ENCODE data around the gene CBX2. TPM values are rescaled to one million over a fixed set of nuclear protein-coding genes. Genes with fewer than 3 reads are reported as not detected.
A peak's percentile ranks its signal among the peaks of the same experiment; 100 is the strongest.

Gene CBX2
- polyA plus RNA-seq, 1 of the 3 experiments (the other 2 are of a cell fraction) = 22.4 TPM

- Histone ChIP-seq H3K9me3 (no peaks in the 10 kb centered on the region), H3K27ac (ENCODE audit: low read depth in 2 of 2, low read length in 1 of 2) (peak overlapping the region in 1 of 2 experiments; percentile 90; a peak in 2 of 4 replicates), H3K4me2 (peak overlapping the region; percentile 100; the same call in 1 of the 2 replicates), H2AFZ (ENCODE audit: low read depth) (peak overlapping the region; percentile 72; the same call in 1 of the 2 replicates), H3K79me2 (ENCODE audit: insufficient read depth) (no peaks in the 10 kb centered on the region), H3K9ac (no peak overlapping the region), H3K9me2 (no peaks in the 10 kb centered on the region), H3K4me1 (ENCODE audit: control insufficient read depth in 1 of 2, insufficient read depth in 2 of 2, low read depth in 1 of 2, low read length in 1 of 2) (peaks cover 15 to 41% of the 10 kb centered on the region in 2 experiments), H3K27me3 (ENCODE audit: insufficient read depth) (peaks cover 23% of the 10 kb centered on the region), H3K4me3 (ENCODE audit: low read depth in 2 of 2, low read length in 1 of 2) (peak overlapping the region in 1 of 2 experiments; percentile 47; a peak in 2 of 4 replicates), H3F3A (replicated peaks; ENCODE audit: insufficient read depth) (peaks cover 19% of the 10 kb centered on the region), H4K20me1 (ENCODE audit: insufficient read depth) (no peaks in the 10 kb centered on the region), H3K36me3 (replicated peaks in 1 of 2; ENCODE audit: control insufficient read depth in 1 of 2, insufficient read depth in 2 of 2, low read length in 1 of 2) (no peaks in the 10 kb centered on the region)
- ChIA-PET POLR2A (interaction anchor here (0.9 to 6.3 kb wide), 8 partner anchors 16 to 77 kb away, joined by 3 to 93 read pairs (median 4); partner anchors contain the start of genes CBX4 and CBX8), CTCF (interaction anchor here (0.8 to 14.7 kb wide), 19 partner anchors 7 to 220 kb away, joined by 3 to 274 read pairs (median 7); partner anchors contain the start of genes CBX2, CBX4 and CBX8)
- DNase-seq = peak; percentile 48
- TF ChIP-seq TEAD4 (IDR thresholded peaks at IDR 0.05; ENCODE audit: borderline replicate concordance, insufficient read depth) (no peak), MEF2A (IDR thresholded peaks at IDR 0.05; ENCODE audit: borderline replicate concordance, low read depth) (no peak), RXRA (IDR thresholded peaks at IDR 0.05; ENCODE audit: borderline replicate concordance, low read depth) (no peak), NFIC (IDR thresholded peaks at IDR 0.05; ENCODE audit: borderline replicate concordance) (no peak), SMC3 (IDR thresholded peaks at IDR 0.05; ENCODE audit: low read depth, low read length) (no peak), TAF1 (IDR thresholded peaks at IDR 0.05; ENCODE audit: borderline replicate concordance, low read depth, low read length) (no peak), USF1 (IDR thresholded peaks at IDR 0.05; ENCODE audit: borderline replicate concordance, low read depth) (no peak)
- WGBS (ENCODE audit: low lambda C conversion rate) = 78% methylated on average over 64 of the region's 72 CpGs
Observed at GRCh38 chr17:79812353-79813258, 34.7 kb downstream of the CBX2 start.

GRCh38 chr17:79813297-79814126, 35.6 kb downstream of the CBX2 start:
- Histone ChIP-seq H3K27me3 (ENCODE audit: insufficient read depth) (peaks cover 14% of the 10 kb centered on the region), H3K4me3 (ENCODE audit: low read depth in 2 of 2, low read length in 1 of 2) (peak overlapping the region in 1 of 2 experiments; percentile 47; a peak in 2 of 4 replicates), H3K36me3 (replicated peaks in 1 of 2; ENCODE audit: control insufficient read depth in 1 of 2, insufficient read depth in 2 of 2, low read length in 1 of 2) (no peaks in the 10 kb centered on the region), H3K79me2 (ENCODE audit: insufficient read depth) (no peaks in the 10 kb centered on the region), H3K27ac (ENCODE audit: low read depth in 2 of 2, low read length in 1 of 2) (peak overlapping the region in 1 of 2 experiments; percentile 90; a peak in 2 of 4 replicates), H3F3A (replicated peaks; ENCODE audit: insufficient read depth) (peaks cover 19% of the 10 kb centered on the region), H3K9ac (peak overlapping the region; percentile 34; the same call in 1 of the 2 replicates), H3K9me3 (no peaks in the 10 kb centered on the region), H3K4me1 (ENCODE audit: control insufficient read depth in 1 of 2, insufficient read depth in 2 of 2, low read depth in 1 of 2, low read length in 1 of 2) (peaks cover 15 to 41% of the 10 kb centered on the region in 2 experiments), H3K9me2 (no peaks in the 10 kb centered on the region), H3K4me2 (peak overlapping the region; percentile 55; the same call in 1 of the 2 replicates), H4K20me1 (ENCODE audit: insufficient read depth) (no peaks in the 10 kb centered on the region), H2AFZ (ENCODE audit: low read depth) (peak overlapping the region; percentile 94; the same call in 1 of the 2 replicates)
- TF ChIP-seq TAF1 (IDR thresholded peaks at IDR 0.05; ENCODE audit: borderline replicate concordance, low read depth, low read length) (peak; percentile 83), FOXM1 (IDR thresholded peaks at IDR 0.05; ENCODE audit: low read depth) (no peak), NFIC (IDR thresholded peaks at IDR 0.05; ENCODE audit: borderline replicate concordance) (no peak), USF1 (IDR thresholded peaks at IDR 0.05; ENCODE audit: borderline replicate concordance, low read depth) (no peak), POLR2AphosphoS5 (IDR thresholded peaks at IDR 0.05; ENCODE audit: low read depth, low read length) (peak; percentile 36; the same call in 1 of the 2 replicates), YY1 (IDR thresholded peaks at IDR 0.05; ENCODE audit: low read depth) (peak; percentile 80; the same call in 1 of the 2 replicates), CHD2 (IDR thresholded peaks at IDR 0.05; ENCODE audit: low read length, partially characterized antibody) (no peak), MXI1 (IDR thresholded peaks at IDR 0.05; ENCODE audit: low read depth, low read length) (no peak), EP300 (IDR thresholded peaks at IDR 0.05; ENCODE audit: borderline replicate concordance in 1 of 2, low read depth in 1 of 2, low read length in 1 of 2) (no peak), MAX (IDR thresholded peaks at IDR 0.05; ENCODE audit: low read depth) (peak; percentile 91)
- CTCF ChIA-PET = interaction anchor here (0.6 to 14.7 kb wide), 9 partner anchors 16 to 173 kb away, joined by 3 to 274 read pairs (median 62); partner anchors contain the start of genes CBX2, CBX4 and CBX8
- POLR2A ChIA-PET = interaction anchor here (0.8 to 6.3 kb wide), 7 partner anchors 15 to 78 kb away, joined by 3 to 93 read pairs (median 4); partner anchors contain the start of genes CBX4 and CBX8
- DNase-seq = peak; percentile 91
- 11% methylated on average over 26 of the region's 89 CpGs for WGBS (ENCODE audit: low lambda C conversion rate)

Measured in SK-N-SH (cell line).